Smooth muscle cell of the pulmonary artery (primary cell): ENCODE data around the gene TMA7B. TPM values are rescaled to one million over a fixed set of nuclear protein-coding genes. Genes with fewer than 3 reads are reported as not detected.

Source experiments
- total RNA-seq: library from RNA; depleted of rRNA; stranded (reverse); fragments of >200 nt; gene quantifications from 2 replicates; pipeline ENCODE4 v1.2.3, GENCODE V29; 2014

TMA7B gene
- total RNA-seq: not detected in 2 replicates

GRCh38 chr22:39959640-39960447, at the start of gene TMA7B:
TSS of gene TMA7B (plus strand) at chr22:39960397. CDS start at chr22:39964375, 3,978 bp downstream.

GRCh38 chr22:39994566-39995392, 34.6 kb downstream of the TMA7B start, which contains the start of gene FAM83F:
TSS of gene FAM83F (plus strand) at chr22:39994954. CDS start at chr22:39995043, 89 bp downstream.

Other genes with a start within 250 kb of the TMA7B start
- not detected in 2 replicates for gene ENTHD1, start 66.6 kb upstream of the TMA7B start, total RNA-seq
- not detected in 2 replicates for gene GRAP2, start 59.3 kb upstream of the TMA7B start, total RNA-seq
- gene FAM83F, start 34.6 kb downstream of the TMA7B start, total RNA-seq: under 0.01 TPM in 1 of 2 replicates, not detected in the other
- gene TNRC6B, start 217.5 kb downstream of the TMA7B start, total RNA-seq: 17.9 and 21.8 TPM in 2 replicates